ENCODE measurements around the gene ALK.

DNA sequence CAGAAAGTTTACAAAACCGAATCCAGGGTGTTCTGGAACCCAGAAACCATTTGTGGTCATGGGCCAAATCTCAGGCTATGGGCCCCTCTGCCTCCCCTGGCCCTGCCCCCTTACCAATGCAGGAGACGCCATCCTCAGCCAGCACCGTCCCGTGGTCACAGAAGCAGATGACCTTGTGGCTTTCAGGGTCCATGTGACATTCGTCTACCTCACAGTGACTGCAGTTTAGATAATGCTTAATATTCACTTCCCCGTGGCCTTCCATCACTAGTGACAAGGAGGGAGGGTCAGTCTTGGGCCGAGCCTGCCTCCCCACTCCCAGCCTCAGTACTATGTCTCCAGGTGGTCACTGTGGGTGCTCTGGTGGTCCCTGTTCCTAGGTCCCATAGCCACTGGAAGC is 694.6 kb downstream of the ALK start:
- TF ChIP-seq CTCF (IDR thresholded peaks at IDR 0.05) (no peak), RFX5 (IDR thresholded peaks at IDR 0.05; ENCODE audit: low read length) (no peak), MEF2A (IDR thresholded peaks at IDR 0.05; ENCODE audit: borderline replicate concordance, low read depth) (no peak), EP300 (IDR thresholded peaks at IDR 0.05; ENCODE audit: borderline replicate concordance in 1 of 2, low read depth in 1 of 2, low read length in 1 of 2) (no peak), POLR2AphosphoS5 (IDR thresholded peaks at IDR 0.05; ENCODE audit: low read depth, low read length) (no peak), RAD21 (IDR thresholded peaks at IDR 0.05; ENCODE audit: low read length) (no peak), CHD2 (IDR thresholded peaks at IDR 0.05; ENCODE audit: low read length, partially characterized antibody) (no peak)
- TF ChIP-seq, protein P1, sequence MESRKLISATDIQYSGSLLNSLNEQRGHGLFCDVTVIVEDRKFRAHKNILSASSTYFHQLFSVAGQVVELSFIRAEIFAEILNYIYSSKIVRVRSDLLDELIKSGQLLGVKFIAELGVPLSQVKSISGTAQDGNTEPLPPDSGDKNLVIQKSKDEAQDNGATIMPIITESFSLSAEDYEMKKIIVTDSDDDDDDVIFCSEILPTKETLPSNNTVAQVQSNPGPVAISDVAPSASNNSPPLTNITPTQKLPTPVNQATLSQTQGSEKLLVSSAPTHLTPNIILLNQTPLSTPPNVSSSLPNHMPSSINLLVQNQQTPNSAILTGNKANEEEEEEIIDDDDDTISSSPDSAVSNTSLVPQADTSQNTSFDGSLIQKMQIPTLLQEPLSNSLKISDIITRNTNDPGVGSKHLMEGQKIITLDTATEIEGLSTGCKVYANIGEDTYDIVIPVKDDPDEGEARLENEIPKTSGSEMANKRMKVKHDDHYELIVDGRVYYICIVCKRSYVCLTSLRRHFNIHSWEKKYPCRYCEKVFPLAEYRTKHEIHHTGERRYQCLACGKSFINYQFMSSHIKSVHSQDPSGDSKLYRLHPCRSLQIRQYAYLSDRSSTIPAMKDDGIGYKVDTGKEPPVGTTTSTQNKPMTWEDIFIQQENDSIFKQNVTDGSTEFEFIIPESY (IDR thresholded peaks at IDR 0.05; ENCODE audit: borderline replicate concordance, low read depth), result no peak
